Kidney (tissue), 14 donors: ENCODE measurements around the gene GMDS. TPM values are rescaled to one million over a fixed set of nuclear protein-coding genes. Genes with fewer than 3 reads are reported as not detected.

ENCODE experiments used
- DNase-seq, 5 donors: peaks; one replicate each; pipeline ENCODE4 v3.0.0-alpha.2; 2013 to 2020
- FAIRE-seq: peaks from 2 replicates; lab custom pipeline; 2012; peaks lifted over from hg19 to GRCh38; lab: Jason Lieb, UNC
- H3K27ac ChIP-seq, 2 donors: one replicate each; pipeline ENCODE4 v1.7.0; 2013; ENCODE audit warnings: low read depth in 2 of 2, low read length in 2 of 2, inconsistent platforms in 1 of 2
- H3K27me3 ChIP-seq: one replicate; pipeline ENCODE4 v1.7.1; 2013; ENCODE audit warnings: low read length, inconsistent platforms; ENCODE audit not compliant: control insufficient read depth, insufficient read depth
- H3K36me3 ChIP-seq, 3 donors: one replicate each; pipeline versions ENCODE4 v1.7.0 to v1.7.1; 2013; ENCODE audit warnings: low read length in 3 of 3, control low read depth in 1 of 3, inconsistent platforms in 1 of 3; ENCODE audit not compliant: insufficient read depth in 3 of 3, control insufficient read depth in 2 of 3
- H3K4me1 ChIP-seq, 3 donors: one replicate each; pipeline versions ENCODE4 v1.7.0 to v1.7.1; 2013; ENCODE audit warnings: low read length in 3 of 3, inconsistent platforms in 1 of 3, low read depth in 1 of 3; ENCODE audit not compliant: control insufficient read depth in 2 of 3, insufficient read depth in 2 of 3
- H3K4me3 ChIP-seq, 3 donors: one replicate each; pipeline versions ENCODE4 v1.7.0 to v1.8.1; 2013; ENCODE audit warnings: low read length in 3 of 3, control low read depth in 1 of 3, inconsistent platforms in 1 of 3
- H3K9ac ChIP-seq, 3 donors: one replicate each; pipeline versions ENCODE4 v1.7.0 to v1.7.1; 2013; ENCODE audit warnings: low read length in 3 of 3, control low read depth in 1 of 3, inconsistent platforms in 1 of 3
- H3K9me3 ChIP-seq, 3 donors: one replicate each; pipeline versions ENCODE4 v1.7.0 to v1.7.1; 2013; ENCODE audit warnings: low read length in 3 of 3, control low read depth in 1 of 3, inconsistent platforms in 1 of 3; ENCODE audit not compliant: control insufficient read depth in 2 of 3, insufficient read depth in 1 of 3
- intact Hi-C: fragments of 100-400 bp; cut with DNase I; formaldehyde crosslinking; loops from one replicate; pipeline ENCODE4 v1.11.1; 2022
- polyA plus RNA-seq: library from polyadenylated mRNA; stranded (reverse); fragments of 350-450 nt; fragmentation: Illumina TruSeq; extraction: RNeasy Lipid Tissue Mini Kit (QIAGEN cat#74804); gene quantifications from one replicate; pipeline ENCODE4 v1.2.3, GENCODE V29; 2014; ENCODE audit warnings: low read depth, low replicate concordance; ENCODE audit not compliant: insufficient read depth
- total RNA-seq: library from RNA; stranded (reverse); fragmentation: NEBNext Ultra II Directional; extraction: Animal tissue kit (Norgen Biotek cat#: 25700); gene quantifications from one replicate; pipeline ENCODE4 v1.2.1, GENCODE V29; 2021
- TF ChIP-seq, protein P1 (sequence below): IDR thresholded peaks from 3 replicates; pipeline ENCODE4 v1.5.1; 2012; ENCODE audit warnings: mild to moderate bottlenecking, moderate library complexity, borderline replicate concordance; ENCODE audit not compliant: insufficient read depth; ENCODE audit errors: extremely low read depth
- donor health status: control.
- donor health status: control.
- donor health status: control.
- donor health status: control.
- donor health status: control.
- donor health status: DM: yes; HTN: yes; CAD: no.
- donor health status: Normal renal cell carcinoma (clear cell type).

Gene GMDS
- total and polyA plus RNA-seq, 2 donors from 2014 or later = 49.6 to 63.7 TPM

DNA sequence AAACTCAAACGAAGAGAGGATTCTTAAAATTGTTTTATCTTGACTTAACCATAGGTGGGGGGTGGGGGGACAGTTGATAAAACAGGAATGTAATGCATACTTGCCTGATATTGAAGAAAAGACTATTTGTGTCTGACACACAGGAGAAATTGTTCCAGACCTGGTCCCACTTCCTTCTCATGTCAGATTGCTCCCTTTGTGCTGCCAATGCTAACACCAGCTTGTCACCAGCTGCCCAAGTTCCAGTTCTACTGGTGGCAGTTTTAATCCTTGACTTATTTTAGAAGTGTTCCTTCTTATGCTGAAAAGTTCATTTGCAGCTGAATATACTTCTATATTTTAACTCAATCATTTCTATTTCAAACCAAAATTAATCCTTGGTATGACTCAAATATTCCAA is 127.3 kb downstream of the GMDS start:
- DNase-seq = no peak
- Histone ChIP-seq H3K27ac (no peak overlapping the region), H3K27me3 (no peaks in the 10 kb centered on the region), H3K36me3 (no peaks in the 10 kb centered on the region), H3K4me3 (no peak overlapping the region), H3K4me1 (no peaks in the 10 kb centered on the region), H3K9me3 (no peaks in the 10 kb centered on the region), H3K9ac (no peak overlapping the region)
- intact Hi-C loops = no loop called here
- TF ChIP-seq, protein P1, sequence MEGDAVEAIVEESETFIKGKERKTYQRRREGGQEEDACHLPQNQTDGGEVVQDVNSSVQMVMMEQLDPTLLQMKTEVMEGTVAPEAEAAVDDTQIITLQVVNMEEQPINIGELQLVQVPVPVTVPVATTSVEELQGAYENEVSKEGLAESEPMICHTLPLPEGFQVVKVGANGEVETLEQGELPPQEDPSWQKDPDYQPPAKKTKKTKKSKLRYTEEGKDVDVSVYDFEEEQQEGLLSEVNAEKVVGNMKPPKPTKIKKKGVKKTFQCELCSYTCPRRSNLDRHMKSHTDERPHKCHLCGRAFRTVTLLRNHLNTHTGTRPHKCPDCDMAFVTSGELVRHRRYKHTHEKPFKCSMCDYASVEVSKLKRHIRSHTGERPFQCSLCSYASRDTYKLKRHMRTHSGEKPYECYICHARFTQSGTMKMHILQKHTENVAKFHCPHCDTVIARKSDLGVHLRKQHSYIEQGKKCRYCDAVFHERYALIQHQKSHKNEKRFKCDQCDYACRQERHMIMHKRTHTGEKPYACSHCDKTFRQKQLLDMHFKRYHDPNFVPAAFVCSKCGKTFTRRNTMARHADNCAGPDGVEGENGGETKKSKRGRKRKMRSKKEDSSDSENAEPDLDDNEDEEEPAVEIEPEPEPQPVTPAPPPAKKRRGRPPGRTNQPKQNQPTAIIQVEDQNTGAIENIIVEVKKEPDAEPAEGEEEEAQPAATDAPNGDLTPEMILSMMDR = no peak
- FAIRE-seq = no peak

DNA sequence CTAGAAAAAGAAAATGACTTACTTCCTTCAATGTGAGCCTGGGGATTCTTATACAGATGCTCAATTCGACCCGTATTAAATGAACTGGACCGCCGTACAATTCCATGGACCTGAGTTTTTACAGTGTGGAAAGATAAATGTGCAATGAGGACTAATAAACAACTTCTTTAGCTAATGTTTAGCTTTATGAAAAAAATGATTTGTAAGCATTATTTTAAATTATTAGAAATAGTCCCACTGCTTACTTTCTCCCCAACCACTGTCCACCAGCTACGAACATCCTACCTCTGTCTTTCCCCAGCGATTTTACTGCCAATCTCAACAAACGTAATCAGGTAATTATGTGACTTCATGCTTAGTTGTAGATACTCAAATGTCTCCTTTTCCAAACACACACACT is 128.0 kb downstream of the GMDS start:
- TF ChIP-seq, protein P1 = no peak
- no peaks in the 10 kb centered on the region for H3K9me3 ChIP-seq
- no peak for FAIRE-seq
- no peaks in the 10 kb centered on the region for H3K4me1 ChIP-seq
- no peaks in the 10 kb centered on the region for H3K27me3 ChIP-seq
- no peak overlapping the region for H3K4me3 ChIP-seq
- H3K27ac ChIP-seq = no peak overlapping the region
- no peak for DNase-seq
- intact Hi-C loops = no loop called here
- no peak overlapping the region for H3K9ac ChIP-seq
- H3K36me3 ChIP-seq = no peaks in the 10 kb centered on the region

DNA sequence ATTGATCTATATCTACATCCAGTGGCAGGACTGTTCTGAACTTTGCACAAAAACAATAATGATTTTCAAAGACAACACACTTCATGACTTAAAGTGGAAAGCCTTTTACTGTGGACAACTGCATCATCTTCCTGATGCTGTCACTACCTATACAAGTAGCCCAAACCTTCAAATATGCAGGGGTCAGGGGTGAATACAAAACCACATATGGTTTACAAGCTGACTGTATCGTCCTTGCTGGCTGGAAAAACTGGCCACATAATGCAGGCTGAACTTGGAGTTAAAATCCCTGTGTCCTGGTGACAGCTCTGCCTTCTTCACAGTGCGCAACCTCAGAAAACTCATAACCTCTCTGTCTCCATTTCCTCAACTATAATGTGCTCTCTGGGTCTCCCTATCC is 128.9 kb downstream of the GMDS start:
- intact Hi-C loops = no loop called here
- Histone ChIP-seq H3K4me3 (no peak overlapping the region), H3K9ac (no peak overlapping the region), H3K27ac (no peak overlapping the region), H3K9me3 (no peaks in the 10 kb centered on the region), H3K27me3 (no peaks in the 10 kb centered on the region), H3K4me1 (no peaks in the 10 kb centered on the region), H3K36me3 (no peaks in the 10 kb centered on the region)
- DNase-seq = no peak
- TF ChIP-seq, protein P1 = no peak
- no peak for FAIRE-seq

DNA sequence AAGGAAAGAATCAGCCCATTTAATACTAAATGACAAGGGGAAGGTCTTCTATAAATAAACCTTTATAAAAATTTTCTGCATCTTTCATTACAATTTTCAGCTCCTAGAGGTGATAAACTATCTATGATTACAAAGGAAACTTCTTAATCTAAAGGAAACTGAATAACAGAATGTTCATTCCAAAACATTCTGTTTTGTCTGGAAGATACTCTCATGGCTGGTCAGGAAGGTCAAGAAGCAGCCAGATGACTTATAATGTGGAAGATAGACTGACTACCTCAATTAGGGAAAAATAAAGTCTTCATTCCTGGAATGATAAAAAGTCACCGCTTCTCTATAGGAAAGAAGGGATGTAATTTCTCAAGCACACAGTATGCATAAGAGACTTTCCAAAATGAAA is 131.3 kb downstream of the GMDS start:
- intact Hi-C loops = no loop called here
- Histone ChIP-seq H3K9ac (no peak overlapping the region), H3K9me3 (no peaks in the 10 kb centered on the region), H3K4me1 (no peaks in the 10 kb centered on the region), H3K27me3 (no peaks in the 10 kb centered on the region), H3K4me3 (no peak overlapping the region), H3K36me3 (no peaks in the 10 kb centered on the region), H3K27ac (no peak overlapping the region)
- no peak for FAIRE-seq
- TF ChIP-seq, protein P1 = no peak
- DNase-seq = no peak
